ENCODE results near the gene KHDRBS2. TPM values are rescaled to one million over a fixed set of nuclear protein-coding genes. Genes with fewer than 3 reads are reported as not detected.

The KHDRBS2 gene
- total and polyA plus RNA-seq, 2 of the 4 experiments (the other 2 are of a cell fraction), result not detected

DNA sequence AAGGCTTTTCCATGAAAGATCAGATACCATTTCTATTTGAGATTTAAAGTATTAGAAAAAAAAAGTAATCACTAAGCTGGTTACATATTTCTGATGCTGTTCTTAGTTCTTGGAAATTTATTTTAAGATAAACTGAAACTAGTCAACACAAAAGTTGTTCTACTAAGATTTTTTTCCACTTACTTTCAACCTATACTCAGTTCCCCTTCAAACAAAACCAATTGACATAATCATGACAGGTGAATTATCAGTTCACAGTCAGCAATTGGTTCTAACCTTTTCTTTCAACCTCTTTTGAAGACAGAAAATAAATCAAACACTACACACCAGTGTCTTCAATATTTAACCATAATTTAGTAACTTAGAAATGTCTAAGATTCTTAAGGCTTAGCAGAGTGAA is 228.7 kb downstream of the KHDRBS2 start:
- H2BK120ac ChIP-seq (ENCODE audit: low read depth, low read length), result no peak overlapping the region
- H3K56ac ChIP-seq (ENCODE audit: extremely low read depth, insufficient read depth, low read length), result no peak overlapping the region
- no peak for DNase-seq
- dilution Hi-C loops (cut with HindIII; ENCODE audit: low sequenced_read_pairs, unreplicated experiment), result no loop called here
- no peak overlapping the region for H3K27ac ChIP-seq (ENCODE audit: insufficient read depth, low read length)
- H3K14ac ChIP-seq (replicated peaks; ENCODE audit: low read depth, low read length), result no peak overlapping the region
- no peaks in the 10 kb centered on the region; the same call in 1 of the 2 replicates for H3K9me3 ChIP-seq (ENCODE audit: control insufficient read depth, insufficient read depth, low read length)
- H3K79me1 ChIP-seq (ENCODE audit: low read depth in 1 of 2, low read length in 2 of 2), result no peaks in the 10 kb centered on the region
- TF ChIP-seq RFX5 (IDR thresholded peaks at IDR 0.05; ENCODE audit: low read depth, low read length) (no peak), RCOR1 (IDR thresholded peaks at IDR 0.05; ENCODE audit: insufficient replicate concordance, low read length) (no peak), NFE2L2 (IDR thresholded peaks at IDR 0.05; ENCODE audit: low read depth, low read length) (no peak), MXI1 (IDR thresholded peaks at IDR 0.05; ENCODE audit: borderline replicate concordance, low read depth, low read length) (no peak), MAZ (IDR thresholded peaks at IDR 0.05; ENCODE audit: borderline replicate concordance, low read depth, low read length) (no peak), CEBPB (IDR thresholded peaks at IDR 0.05; ENCODE audit: low read depth, low read length) (no peak), POLR2A (IDR thresholded peaks at IDR 0.05; ENCODE audit: low read depth, low read length) (no peak), CHD1 (IDR thresholded peaks at IDR 0.05; ENCODE audit: low read depth, low read length) (no peak), MAFK (IDR thresholded peaks at IDR 0.05; ENCODE audit: low read depth, low read length) (no peak), BHLHE40 (IDR thresholded peaks at IDR 0.05; ENCODE audit: low read depth, low read length) (no peak), SMC3 (IDR thresholded peaks at IDR 0.05; ENCODE audit: low read depth, low read length) (no peak), RAD21 (IDR thresholded peaks at IDR 0.05; ENCODE audit: low read length) (no peak), FOS (IDR thresholded peaks at IDR 0.05; ENCODE audit: low read depth, low read length) (no peak)
- TF ChIP-seq, protein P1, sequence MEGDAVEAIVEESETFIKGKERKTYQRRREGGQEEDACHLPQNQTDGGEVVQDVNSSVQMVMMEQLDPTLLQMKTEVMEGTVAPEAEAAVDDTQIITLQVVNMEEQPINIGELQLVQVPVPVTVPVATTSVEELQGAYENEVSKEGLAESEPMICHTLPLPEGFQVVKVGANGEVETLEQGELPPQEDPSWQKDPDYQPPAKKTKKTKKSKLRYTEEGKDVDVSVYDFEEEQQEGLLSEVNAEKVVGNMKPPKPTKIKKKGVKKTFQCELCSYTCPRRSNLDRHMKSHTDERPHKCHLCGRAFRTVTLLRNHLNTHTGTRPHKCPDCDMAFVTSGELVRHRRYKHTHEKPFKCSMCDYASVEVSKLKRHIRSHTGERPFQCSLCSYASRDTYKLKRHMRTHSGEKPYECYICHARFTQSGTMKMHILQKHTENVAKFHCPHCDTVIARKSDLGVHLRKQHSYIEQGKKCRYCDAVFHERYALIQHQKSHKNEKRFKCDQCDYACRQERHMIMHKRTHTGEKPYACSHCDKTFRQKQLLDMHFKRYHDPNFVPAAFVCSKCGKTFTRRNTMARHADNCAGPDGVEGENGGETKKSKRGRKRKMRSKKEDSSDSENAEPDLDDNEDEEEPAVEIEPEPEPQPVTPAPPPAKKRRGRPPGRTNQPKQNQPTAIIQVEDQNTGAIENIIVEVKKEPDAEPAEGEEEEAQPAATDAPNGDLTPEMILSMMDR (conservative IDR thresholded peaks at IDR 0.05; ENCODE audit: low read depth, low read length), result no peak
- TF ChIP-seq, protein P2, sequence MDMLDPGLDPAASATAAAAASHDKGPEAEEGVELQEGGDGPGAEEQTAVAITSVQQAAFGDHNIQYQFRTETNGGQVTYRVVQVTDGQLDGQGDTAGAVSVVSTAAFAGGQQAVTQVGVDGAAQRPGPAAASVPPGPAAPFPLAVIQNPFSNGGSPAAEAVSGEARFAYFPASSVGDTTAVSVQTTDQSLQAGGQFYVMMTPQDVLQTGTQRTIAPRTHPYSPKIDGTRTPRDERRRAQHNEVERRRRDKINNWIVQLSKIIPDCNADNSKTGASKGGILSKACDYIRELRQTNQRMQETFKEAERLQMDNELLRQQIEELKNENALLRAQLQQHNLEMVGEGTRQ (IDR thresholded peaks at IDR 0.05; ENCODE audit: low read depth, low read length), result no peak
- TF ChIP-seq, protein P3, sequence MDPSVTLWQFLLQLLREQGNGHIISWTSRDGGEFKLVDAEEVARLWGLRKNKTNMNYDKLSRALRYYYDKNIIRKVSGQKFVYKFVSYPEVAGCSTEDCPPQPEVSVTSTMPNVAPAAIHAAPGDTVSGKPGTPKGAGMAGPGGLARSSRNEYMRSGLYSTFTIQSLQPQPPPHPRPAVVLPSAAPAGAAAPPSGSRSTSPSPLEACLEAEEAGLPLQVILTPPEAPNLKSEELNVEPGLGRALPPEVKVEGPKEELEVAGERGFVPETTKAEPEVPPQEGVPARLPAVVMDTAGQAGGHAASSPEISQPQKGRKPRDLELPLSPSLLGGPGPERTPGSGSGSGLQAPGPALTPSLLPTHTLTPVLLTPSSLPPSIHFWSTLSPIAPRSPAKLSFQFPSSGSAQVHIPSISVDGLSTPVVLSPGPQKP (IDR thresholded peaks at IDR 0.05; ENCODE audit: borderline replicate concordance, low read depth, low read length), result no peak
- no peak overlapping the region for H2AK9ac ChIP-seq (replicated peaks; ENCODE audit: low read depth, low read length, poor library complexity)
- no peak overlapping the region for H2BK5ac ChIP-seq (ENCODE audit: low read depth, low read length, poor library complexity, severe bottlenecking)
- H3K4me3 ChIP-seq (ENCODE audit: insufficient read depth, low read depth, low read length), result no peak overlapping the region
- H3K9me1 ChIP-seq (ENCODE audit: insufficient read depth, low read length), result no peaks in the 10 kb centered on the region
- no peaks in the 10 kb centered on the region for H3K4me1 ChIP-seq (ENCODE audit: control insufficient read depth, insufficient read depth, low read length)
- no peaks in the 10 kb centered on the region for H3K36me3 ChIP-seq (ENCODE audit: control insufficient read depth, insufficient read depth, low read length)
- no peak overlapping the region for H3K23ac ChIP-seq (ENCODE audit: low read depth, low read length)
- no peak overlapping the region for H4K5ac ChIP-seq (ENCODE audit: low read depth, low read length)
- no peak overlapping the region for H2BK20ac ChIP-seq (ENCODE audit: low read depth, low read length)
- CTCF ChIA-PET, result no interaction called here
- no peak overlapping the region for H3K18ac ChIP-seq (ENCODE audit: low read depth, low read length)
- BruUV-seq (replicated peaks), result no TSS peak
- H3K4ac ChIP-seq (ENCODE audit: low read depth, low read length), result no peak overlapping the region
- H2BK15ac ChIP-seq (ENCODE audit: low read depth, low read length), result no peak overlapping the region
- intact Hi-C loops (cut with micrococcal nuclease), result no loop called here
- POLR2A ChIA-PET (ENCODE audit: unreplicated experiment), result no interaction called here
- no peaks in the 10 kb centered on the region for H3K27me3 ChIP-seq (ENCODE audit: control insufficient read depth, insufficient read depth, low read length)
- H4K8ac ChIP-seq (ENCODE audit: low read depth in 2 of 2, low read length in 2 of 2), result no peak overlapping the region
- ATAC-seq (ENCODE audit: low read depth), result no peak
- no peak overlapping the region for H4K91ac ChIP-seq (ENCODE audit: insufficient read depth, low read depth, low read length)
- no peak overlapping the region for H3K4me2 ChIP-seq (ENCODE audit: low read depth, low read length)
- H2AFZ ChIP-seq (replicated peaks; ENCODE audit: low read length, poor library complexity), result no peak overlapping the region
- H4K20me1 ChIP-seq (ENCODE audit: insufficient read depth, low read length), result no peaks in the 10 kb centered on the region
- no peak overlapping the region for H2AK5ac ChIP-seq (ENCODE audit: low read depth, low read length)
- in situ Hi-C loops (cut with MboI; ENCODE audit: low sequenced_read_pairs), result no loop called here
- no peak overlapping the region for H3K9ac ChIP-seq (ENCODE audit: low read depth, low read length)

Measured in IMR-90 (cell line).